ENCODE data around the gene GPS2. TPM values are rescaled to one million over a fixed set of nuclear protein-coding genes. Genes with fewer than 3 reads are reported as not detected.

Gene GPS2
- total and polyA plus RNA-seq, 2 experiments from 2014 or later = 59.9 to 97.4 TPM

GRCh38 chr17:7285679-7286078, 29.5 kb downstream of the GPS2 start:
- no peaks in the 10 kb centered on the region for H3K27me3 ChIP-seq
- peaks cover 2% of the 10 kb centered on the region for H3K4me1 ChIP-seq (ENCODE audit: low read depth)
- TF ChIP-seq, protein P1, sequence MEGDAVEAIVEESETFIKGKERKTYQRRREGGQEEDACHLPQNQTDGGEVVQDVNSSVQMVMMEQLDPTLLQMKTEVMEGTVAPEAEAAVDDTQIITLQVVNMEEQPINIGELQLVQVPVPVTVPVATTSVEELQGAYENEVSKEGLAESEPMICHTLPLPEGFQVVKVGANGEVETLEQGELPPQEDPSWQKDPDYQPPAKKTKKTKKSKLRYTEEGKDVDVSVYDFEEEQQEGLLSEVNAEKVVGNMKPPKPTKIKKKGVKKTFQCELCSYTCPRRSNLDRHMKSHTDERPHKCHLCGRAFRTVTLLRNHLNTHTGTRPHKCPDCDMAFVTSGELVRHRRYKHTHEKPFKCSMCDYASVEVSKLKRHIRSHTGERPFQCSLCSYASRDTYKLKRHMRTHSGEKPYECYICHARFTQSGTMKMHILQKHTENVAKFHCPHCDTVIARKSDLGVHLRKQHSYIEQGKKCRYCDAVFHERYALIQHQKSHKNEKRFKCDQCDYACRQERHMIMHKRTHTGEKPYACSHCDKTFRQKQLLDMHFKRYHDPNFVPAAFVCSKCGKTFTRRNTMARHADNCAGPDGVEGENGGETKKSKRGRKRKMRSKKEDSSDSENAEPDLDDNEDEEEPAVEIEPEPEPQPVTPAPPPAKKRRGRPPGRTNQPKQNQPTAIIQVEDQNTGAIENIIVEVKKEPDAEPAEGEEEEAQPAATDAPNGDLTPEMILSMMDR (IDR thresholded peaks at IDR 0.05; ENCODE audit: low read depth, low read length) = no peak

DNA sequence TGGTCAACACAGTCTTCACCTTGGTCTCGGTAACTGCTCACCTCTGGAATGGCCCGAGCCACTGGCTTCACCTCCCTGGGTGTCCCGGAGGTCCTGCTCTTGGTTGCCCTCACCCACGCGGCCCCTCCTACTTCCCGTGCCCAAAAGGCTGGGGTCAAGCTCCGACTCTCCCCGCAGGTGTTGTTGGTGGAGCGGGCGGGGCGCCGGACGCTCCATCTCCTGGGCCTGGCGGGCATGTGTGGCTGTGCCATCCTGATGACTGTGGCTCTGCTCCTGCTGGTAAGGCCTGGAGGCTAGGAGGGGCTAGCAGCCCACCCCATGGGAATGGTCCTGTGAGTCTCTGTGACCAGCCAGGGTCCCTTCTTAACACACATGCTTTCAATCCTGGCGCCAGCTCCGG, 30.2 kb downstream of the GPS2 start:
- H3K36me3 ChIP-seq = peaks cover 27% of the 10 kb centered on the region
- H3K27me3 ChIP-seq = no peaks in the 10 kb centered on the region
- no peak for DNase-seq (ENCODE audit: low read depth in 1 of 2, low spot score in 1 of 2)
- TF ChIP-seq, protein P1 (IDR thresholded peaks at IDR 0.05; ENCODE audit: low read depth, low read length) = no peak
- H3K4me3 ChIP-seq = no peak overlapping the region
- no peak overlapping the region for H3K27ac ChIP-seq
- no peaks in the 10 kb centered on the region for H3K4me1 ChIP-seq (ENCODE audit: low read depth)
- H3K9me3 ChIP-seq (ENCODE audit: low read depth) = no peaks in the 10 kb centered on the region

More at GRCh38 chr17:7285679-7286078, 29.5 kb downstream of the GPS2 start:
- H3K9me3 ChIP-seq (ENCODE audit: low read depth) = no peaks in the 10 kb centered on the region
- no peak overlapping the region for H3K27ac ChIP-seq
- no peak overlapping the region for H3K4me3 ChIP-seq
- H3K36me3 ChIP-seq = peaks cover 27% of the 10 kb centered on the region
- no peak for DNase-seq (ENCODE audit: low read depth in 1 of 2, low spot score in 1 of 2)

- Histone ChIP-seq H3K27me3 (no peaks in the 10 kb centered on the region), H3K4me3 (no peak overlapping the region), H3K27ac (no peak overlapping the region), H3K4me1 (ENCODE audit: low read depth) (no peaks in the 10 kb centered on the region), H3K9me3 (ENCODE audit: low read depth) (no peaks in the 10 kb centered on the region), H3K36me3 (peaks cover 27% of the 10 kb centered on the region)
- no peak for DNase-seq (ENCODE audit: low read depth in 1 of 2, low spot score in 1 of 2)
- TF ChIP-seq, protein P1 (IDR thresholded peaks at IDR 0.05; ENCODE audit: low read depth, low read length) = no peak
These were observed 31.5 kb downstream of the GPS2 start for GRCh38 chr17:7283471-7284216.

DNA sequence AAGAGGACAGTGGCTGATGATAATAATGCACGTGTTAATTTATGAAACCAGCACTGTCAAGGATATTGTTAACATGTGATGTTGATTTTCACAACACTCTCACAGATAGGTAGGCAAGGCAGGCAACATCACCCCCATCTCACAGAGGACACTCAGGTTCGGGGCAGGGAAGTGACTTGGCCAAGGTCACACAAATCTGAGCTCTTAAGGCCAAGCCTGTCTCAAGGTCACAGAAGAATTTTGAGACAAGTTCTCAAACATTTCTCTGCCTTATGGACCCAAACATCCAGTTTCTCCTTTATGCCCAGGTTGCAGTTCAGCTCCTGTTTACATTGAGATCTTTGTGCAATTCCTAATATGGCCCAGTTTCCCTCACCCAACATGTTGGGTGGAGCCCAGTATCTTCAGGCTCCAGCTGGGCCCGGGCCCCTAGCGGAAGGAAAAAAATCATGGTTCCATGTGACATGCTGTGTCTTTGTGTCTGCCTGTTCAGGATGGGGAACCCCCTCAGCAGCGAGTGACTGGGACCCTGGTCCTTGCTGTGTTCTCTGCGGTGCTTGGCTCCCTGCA, 32.3 kb downstream of the GPS2 start:
- H3K9me3 ChIP-seq (ENCODE audit: low read depth) = no peaks in the 10 kb centered on the region
- DNase-seq (ENCODE audit: low read depth in 1 of 2, low spot score in 1 of 2) = no peak
- H3K27ac ChIP-seq = peak overlapping the region; percentile 99
- peaks cover 26% of the 10 kb centered on the region for H3K36me3 ChIP-seq
- peak overlapping the region; percentile 76 for H3K4me3 ChIP-seq
- TF ChIP-seq, protein P1 (IDR thresholded peaks at IDR 0.05; ENCODE audit: low read depth, low read length) = no peak
- no peaks in the 10 kb centered on the region for H3K27me3 ChIP-seq
- H3K4me1 ChIP-seq (ENCODE audit: low read depth) = no peaks in the 10 kb centered on the region

DNA sequence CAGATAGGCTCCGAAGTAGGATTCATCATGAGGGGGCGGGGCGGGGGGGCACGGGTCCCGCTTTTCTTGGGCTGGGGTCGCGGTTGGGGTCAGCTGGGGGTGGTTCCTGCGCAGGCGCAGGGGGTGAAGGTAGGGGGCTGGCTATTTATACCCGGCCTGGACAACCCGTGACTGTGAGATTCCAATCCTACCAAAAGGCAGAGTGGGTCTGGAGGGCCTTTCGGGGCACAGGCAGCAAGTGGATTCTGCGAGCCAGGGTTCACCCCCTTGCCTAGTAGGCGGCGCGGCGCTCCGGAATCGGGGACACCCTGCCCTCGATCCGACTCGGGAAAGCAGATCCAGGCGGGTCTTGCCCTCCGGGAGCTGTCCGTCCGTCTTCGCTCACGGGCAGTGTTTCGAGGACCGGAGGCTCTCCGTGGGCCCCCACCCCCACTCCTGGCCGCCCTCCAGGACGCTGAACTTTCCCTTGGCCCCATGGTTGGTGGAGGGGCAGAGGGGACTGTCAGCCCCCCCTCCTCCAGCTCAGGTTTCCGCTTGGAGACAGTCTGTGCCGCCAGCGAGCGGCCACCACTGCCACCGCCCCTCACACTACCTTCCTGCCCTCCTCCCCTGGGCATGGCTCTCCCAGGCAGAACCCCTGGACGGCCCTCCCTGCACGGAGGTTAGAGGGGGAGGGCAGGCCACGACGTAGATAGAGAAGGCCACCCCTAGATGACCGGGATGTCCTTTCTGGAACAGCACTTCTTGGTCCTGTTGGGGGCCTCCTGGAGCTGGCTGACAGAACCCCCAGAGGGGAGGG, 33.0 kb downstream of the GPS2 start:
- Histone ChIP-seq H3K27ac (peak overlapping the region; percentile 99), H3K4me1 (ENCODE audit: low read depth) (no peaks in the 10 kb centered on the region), H3K27me3 (no peaks in the 10 kb centered on the region), H3K36me3 (peaks cover 24% of the 10 kb centered on the region), H3K9me3 (ENCODE audit: low read depth) (no peaks in the 10 kb centered on the region), H3K4me3 (peak overlapping the region; percentile 76)
- DNase-seq (ENCODE audit: low read depth in 1 of 2, low spot score in 1 of 2) = peak in 1 of 2 donors; percentile 83
- TF ChIP-seq, protein P1 (IDR thresholded peaks at IDR 0.05; ENCODE audit: low read depth, low read length) = no peak
